UCSD-AML1 (cell line): ENCODE results near the gene HIPK3.
"Not testable (repeated sequence)": the region's sequence is repeated elsewhere in the genome, so short reads cannot be mapped to it uniquely, and the experiment has no call there.

Experiments
- DNase-seq: peaks from one replicate; lab custom pipeline; 2025; ENCODE audit not compliant: unreplicated experiment; lab: John Stamatoyannopoulos, UW

The HIPK3 gene

GRCh38 chr11:33350287-33350686 is 93.1 kb downstream of the HIPK3 start:
- no peak for DNase-seq

DNA sequence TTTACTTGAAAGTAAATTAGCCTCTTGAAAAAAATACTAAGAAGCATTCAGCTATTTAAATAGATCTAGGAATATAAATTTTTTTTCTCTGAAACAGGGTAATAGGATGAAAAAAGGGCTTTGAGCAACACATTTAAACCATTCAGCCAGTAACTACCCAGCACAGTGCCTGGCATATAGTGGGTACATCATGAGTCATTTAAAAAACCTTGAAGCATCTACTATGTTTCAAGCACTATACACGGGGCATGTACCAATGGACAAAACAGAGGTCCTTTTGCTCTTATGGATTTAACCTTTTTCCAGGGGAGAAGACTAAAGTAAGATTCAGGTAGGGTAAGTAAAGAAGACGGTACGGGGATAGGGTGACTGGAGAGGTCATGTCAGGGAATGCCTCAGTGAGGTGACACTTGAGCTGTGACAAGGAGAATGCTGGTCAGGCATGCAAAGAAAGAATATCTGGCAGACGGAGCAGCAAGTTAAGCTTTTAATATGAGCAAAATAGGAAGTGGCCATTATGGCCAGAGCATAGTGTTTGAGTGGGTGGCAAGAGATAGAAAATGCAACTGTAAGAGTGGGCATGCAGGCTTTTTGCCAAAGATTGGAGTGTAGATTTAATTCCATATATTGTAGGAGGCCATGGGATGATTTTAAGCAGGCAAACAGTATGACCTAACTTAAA is 101.1 kb downstream of the HIPK3 start:
- no peak for DNase-seq

DNA sequence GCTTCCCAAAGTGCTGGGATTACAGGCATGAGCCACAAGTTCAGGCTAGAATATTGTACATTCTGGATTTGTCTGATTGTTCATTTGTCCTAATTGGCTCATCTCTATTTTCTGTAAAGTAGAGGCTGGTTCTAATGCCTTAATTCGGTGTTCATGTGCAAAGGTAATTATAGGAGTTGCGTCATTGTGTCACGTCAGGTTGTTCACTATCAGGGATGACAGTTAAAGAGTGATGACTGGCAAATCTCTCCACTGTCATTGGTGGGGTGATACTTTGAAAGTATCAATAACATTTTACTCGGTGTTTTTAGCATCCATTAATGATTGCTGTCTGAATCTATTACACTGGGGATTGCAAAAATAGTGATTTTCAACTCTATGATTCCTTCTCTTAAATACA is 103.5 kb downstream of the HIPK3 start:
- no peak for DNase-seq

GRCh38 chr11:33362051-33362910 is 105.1 kb downstream of the HIPK3 start:
- no peak for DNase-seq

GRCh38 chr11:33366918-33367317 is 109.7 kb downstream of the HIPK3 start:
- DNase-seq, result no peak

- not testable (repeated sequence) for DNase-seq
Measured at GRCh38 chr11:33368475-33368874, 111.3 kb downstream of the HIPK3 start.

GRCh38 chr11:33368931-33369330 is 111.8 kb downstream of the HIPK3 start:
- no peak for DNase-seq

DNA sequence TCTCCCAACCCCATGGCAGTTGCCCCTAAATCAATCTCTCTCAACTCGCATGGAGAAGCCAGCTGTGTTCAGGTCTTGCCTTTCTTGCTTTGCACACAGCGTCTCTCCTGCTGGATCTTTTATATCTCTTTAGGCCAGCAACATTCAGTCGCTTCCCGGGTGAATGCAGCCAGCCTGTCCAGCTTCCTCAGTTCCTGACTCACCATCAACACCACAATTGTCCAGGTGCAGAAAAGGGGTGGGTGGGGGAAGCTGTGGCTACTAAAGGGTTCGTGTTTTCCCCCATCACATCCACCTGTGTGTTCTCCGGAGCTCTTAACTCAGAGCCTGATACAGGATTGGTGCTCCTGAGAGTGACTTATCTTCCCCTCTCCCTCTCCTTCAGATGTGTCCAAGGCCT is 116.5 kb downstream of the HIPK3 start:
- DNase-seq, result no peak

DNA sequence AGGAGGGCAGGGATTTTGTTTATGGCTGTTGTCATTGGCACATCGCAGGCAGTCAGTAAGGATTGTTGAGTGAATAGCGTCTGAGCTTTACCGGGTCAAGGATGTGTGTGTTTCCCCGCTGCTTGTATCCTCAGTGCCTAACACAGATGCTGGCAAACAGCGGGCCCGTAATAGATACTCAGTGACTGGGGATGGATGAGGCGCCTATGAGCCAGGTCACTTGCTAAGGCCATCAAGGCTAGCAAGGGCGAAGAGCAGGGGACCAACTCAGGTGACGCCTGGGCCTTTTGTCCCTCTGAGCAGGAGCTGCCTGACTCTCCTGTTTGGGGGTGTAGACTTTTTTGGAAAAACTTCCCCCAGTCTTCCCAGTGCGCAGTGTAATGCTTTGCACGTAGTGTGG is 118.1 kb downstream of the HIPK3 start:
- no peak for DNase-seq

- no peak for DNase-seq
Measured at GRCh38 chr11:33375688-33376311, 118.6 kb downstream of the HIPK3 start, which contains the start of gene KIAA1549L. KIAA1549L (plus strand) TSS chr11:33376108.

GRCh38 chr11:33376331-33377310 is 119.4 kb downstream of the HIPK3 start:
- no peak for DNase-seq

- DNase-seq, result no peak
Measured at GRCh38 chr11:33377412-33378370, 120.5 kb downstream of the HIPK3 start.

DNA sequence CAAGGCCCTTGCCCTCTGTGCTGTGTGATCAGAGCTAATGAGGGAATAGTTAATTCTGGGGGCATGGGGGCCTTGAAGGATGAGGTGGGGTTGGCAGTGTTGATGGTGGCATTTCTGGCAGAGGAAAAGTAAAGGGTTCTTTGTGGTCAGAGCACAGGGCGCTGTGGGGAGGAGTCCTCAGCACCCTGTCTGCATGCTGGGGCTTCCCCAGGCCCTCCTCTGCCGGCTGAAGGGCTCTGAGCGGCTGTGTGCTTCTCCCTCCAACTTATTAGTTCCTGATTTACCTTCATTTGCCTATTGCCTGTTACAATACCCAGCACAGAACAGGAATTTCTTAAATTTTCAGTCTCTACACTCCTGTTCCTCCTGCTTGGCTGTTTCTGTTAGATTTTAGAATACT is 122.8 kb downstream of the HIPK3 start:
- no peak for DNase-seq

- no peak for DNase-seq
Measured at GRCh38 chr11:33383075-33383919, 126.1 kb downstream of the HIPK3 start.

GRCh38 chr11:33383920-33384209 is 126.7 kb downstream of the HIPK3 start:
- DNase-seq, result no peak

- DNase-seq, result no peak
Measured at GRCh38 chr11:33384220-33384619, 127.0 kb downstream of the HIPK3 start.

GRCh38 chr11:33387581-33387980 is 130.4 kb downstream of the HIPK3 start:
- DNase-seq, result no peak

DNA sequence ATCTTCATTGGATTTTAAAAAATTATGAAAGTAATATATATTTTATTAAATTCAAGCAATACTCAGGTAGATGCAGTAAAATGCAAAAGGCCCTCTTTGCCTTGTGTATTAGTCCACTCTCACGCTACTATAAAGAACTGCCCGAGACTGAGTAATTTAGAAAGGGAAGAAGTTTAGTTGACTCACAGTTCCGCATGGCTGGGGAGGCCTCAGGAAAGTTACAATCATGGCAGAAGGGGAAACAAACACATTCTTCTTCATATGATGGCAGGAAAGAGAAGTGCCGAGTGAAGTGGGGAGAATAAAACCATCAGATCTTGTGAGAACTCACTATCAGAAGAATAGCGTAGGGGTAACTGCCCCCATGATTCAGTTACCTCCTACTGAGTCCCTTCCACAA is 130.8 kb downstream of the HIPK3 start:
- no peak for DNase-seq
